ENCODE data around the gene FN3KRP.
A peak's percentile ranks its signal among the peaks of the same experiment; 100 is the strongest.

FN3KRP gene

GRCh38 chr17:82696916-82697807 is 19.3 kb upstream of the FN3KRP start:
- peak overlapping the region; percentile 66 for H3K4me3 ChIP-seq (ENCODE audit: low read length)

GRCh38 chr17:82697808-82698064 is 18.8 kb upstream of the FN3KRP start:
- no peak for DNase-seq (ENCODE audit: low read depth)
- TF ChIP-seq CTCF (conservative IDR thresholded peaks at IDR 0.05; ENCODE audit: low read length), result no peak
- peak overlapping the region; percentile 66 for H3K4me3 ChIP-seq (ENCODE audit: low read length)

More at GRCh38 chr17:82696916-82697807, 19.3 kb upstream of the FN3KRP start:
- DNase-seq (ENCODE audit: low read depth), result no peak
- TF ChIP-seq CTCF (conservative IDR thresholded peaks at IDR 0.05; ENCODE audit: low read length), result no peak

- peak; percentile 99 for DNase-seq (ENCODE audit: low read depth)
- no peak for TF ChIP-seq CTCF (conservative IDR thresholded peaks at IDR 0.05; ENCODE audit: low read length)
Measured at GRCh38 chr17:82698065-82698973, 18.2 kb upstream of the FN3KRP start, which contains the start of gene RAB40B. RAB40B (minus strand) TSS chr17:82698698; CDS start chr17:82698596, 102 bp downstream.

GRCh38 chr17:82698974-82699442 is 17.5 kb upstream of the FN3KRP start:
- no peak for DNase-seq (ENCODE audit: low read depth)

More at GRCh38 chr17:82698065-82698973, 18.2 kb upstream of the FN3KRP start, which contains the start of gene RAB40B:
- peak within 1 kb of the TSS; percentile 66 for H3K4me3 ChIP-seq (ENCODE audit: low read length)

GRCh38 chr17:82699551-82699950 is 17.0 kb upstream of the FN3KRP start:
- TF ChIP-seq CTCF (conservative IDR thresholded peaks at IDR 0.05; ENCODE audit: low read length), result no peak
- H3K4me3 ChIP-seq (ENCODE audit: low read length), result peak overlapping the region; percentile 65

More at GRCh38 chr17:82698974-82699442, 17.5 kb upstream of the FN3KRP start:
- peak overlapping the region; percentile 65 for H3K4me3 ChIP-seq (ENCODE audit: low read length)
- no peak for TF ChIP-seq CTCF (conservative IDR thresholded peaks at IDR 0.05; ENCODE audit: low read length)

GRCh38 chr17:82702231-82702927 is 14.1 kb upstream of the FN3KRP start:
- H3K4me3 ChIP-seq (ENCODE audit: low read length), result no peak overlapping the region
- no peak for TF ChIP-seq CTCF (conservative IDR thresholded peaks at IDR 0.05; ENCODE audit: low read length)
- peak; percentile 20 for DNase-seq (ENCODE audit: low read depth)

More at GRCh38 chr17:82699551-82699950, 17.0 kb upstream of the FN3KRP start:
- DNase-seq (ENCODE audit: low read depth), result no peak

Data from AG10803 (cell line).